Cardiac septum (tissue), 1 donor: ENCODE data around the gene MAP3K12. TPM values are rescaled to one million over a fixed set of nuclear protein-coding genes. Genes with fewer than 3 reads are reported as not detected.

ENCODE experiments used
- DNase-seq: peaks from one replicate; pipeline ENCODE4 v3.0.0-alpha.2; 2020; ENCODE audit warnings: low spot score
- intact Hi-C: fragments of 100-400 bp; cut with DNase I; formaldehyde crosslinking; loops from one replicate; pipeline ENCODE4 v1.14.0; 2022
- total RNA-seq: library from RNA; stranded (reverse); fragmentation: NEBNext Ultra II Directional; extraction: Animal tissue kit (Norgen Biotek cat#: 25700); gene quantifications from one replicate; pipeline ENCODE4 v1.2.1, GENCODE V29; 2021
- donor health status: DM: no; HTN: no; CAD: no.

Gene MAP3K12
- total RNA-seq, 1 donor from 2014 or later: 7.0 TPM

DNA sequence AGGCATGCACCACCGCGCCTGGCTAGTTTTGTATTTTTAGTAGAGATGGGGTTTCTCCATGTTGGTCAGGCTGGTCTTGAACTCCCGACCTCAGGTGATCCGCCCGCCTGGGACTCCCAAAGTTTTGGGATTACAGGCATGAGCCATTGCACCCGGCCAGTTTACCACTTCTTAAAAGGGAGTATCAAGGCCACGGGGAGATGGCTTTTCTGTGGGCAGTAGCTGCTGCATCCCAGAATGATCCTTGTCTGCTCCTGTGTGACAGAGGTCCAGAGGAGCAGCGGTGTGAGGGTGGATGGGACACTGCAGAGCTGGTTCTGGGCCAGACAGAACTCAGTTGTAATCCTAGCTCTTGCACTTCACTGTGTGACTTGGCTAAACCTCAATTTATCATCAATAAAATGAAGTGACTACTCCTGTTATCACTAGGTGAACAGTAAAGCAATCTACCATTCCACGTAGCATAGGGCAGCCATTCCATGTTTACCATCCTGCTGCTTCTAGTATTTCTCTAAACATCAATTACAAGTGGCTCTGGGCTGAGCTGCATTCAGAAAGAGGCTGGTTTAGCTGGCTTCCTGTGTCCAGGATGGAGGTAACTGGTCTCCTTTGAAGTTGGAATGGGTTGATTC is 11.0 kb upstream of the MAP3K12 start:
- no peak for DNase-seq
- intact Hi-C loops: no loop called here

- peak; percentile 93 for DNase-seq
- intact Hi-C loops: loop anchor here (2.0 kb wide), 1 partner anchor 156 kb away; no protein-coding TSS in a partner anchor
Measured at GRCh38 chr12:53508534-53509170, 9.4 kb upstream of the MAP3K12 start.

DNA sequence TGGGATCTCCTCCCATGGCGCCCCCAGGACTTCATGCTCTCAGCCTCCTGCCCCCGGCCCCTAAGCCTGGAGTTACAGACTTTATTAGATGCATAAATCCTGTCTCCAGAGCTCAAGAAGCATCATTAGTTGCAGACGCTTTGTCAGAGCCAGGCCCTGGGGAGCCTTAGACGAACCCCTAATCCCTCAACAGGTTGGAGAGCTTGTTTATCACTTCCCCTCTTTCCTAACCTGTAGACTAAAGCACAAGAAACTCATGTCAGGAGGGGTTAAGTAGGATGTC is 8.3 kb upstream of the MAP3K12 start:
- no peak for DNase-seq
- intact Hi-C loops: no loop called here

DNA sequence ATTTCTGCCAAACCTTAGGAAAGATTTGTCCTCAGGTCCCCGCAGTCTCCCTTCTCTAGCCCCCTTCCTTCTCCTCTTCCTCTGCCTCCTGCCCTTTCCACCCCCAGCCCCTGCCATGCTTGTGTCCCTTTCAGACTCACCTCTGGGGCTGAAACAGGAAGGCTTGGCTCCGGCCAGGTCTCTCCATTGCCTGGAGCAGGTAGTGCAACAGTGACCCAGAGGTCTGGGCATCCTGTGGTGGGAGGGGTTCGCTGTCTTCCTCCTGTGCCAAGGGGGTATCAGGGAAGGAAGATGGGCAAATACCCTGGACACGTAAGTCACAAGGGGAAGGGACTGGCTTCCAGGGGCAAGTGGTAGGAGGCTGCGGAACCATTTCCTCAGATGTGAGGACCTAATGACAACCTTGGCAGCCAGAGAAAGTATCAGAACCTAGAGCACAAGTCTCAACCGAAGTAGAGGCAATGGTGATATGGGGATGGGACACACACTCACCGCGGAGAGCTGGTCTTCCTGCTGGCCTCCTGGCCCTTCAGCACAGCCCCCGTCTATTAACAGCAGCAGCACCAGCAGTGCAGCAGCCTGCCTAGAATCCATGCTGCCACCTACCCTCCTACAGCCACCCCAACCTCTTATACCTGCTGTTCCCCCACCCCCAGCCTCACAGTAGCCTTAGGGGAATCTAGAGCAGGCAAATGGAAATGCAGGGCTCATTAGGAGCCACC is 7.8 kb upstream of the MAP3K12 start, which contains the start of gene NPFF:
Gene NPFF, minus strand, starts transcription at position 604 of the 722 bp plus-strand sequence. Its CDS starts 10 bp downstream, at position 594.
- no peak for DNase-seq
- intact Hi-C loops: no loop called here

DNA sequence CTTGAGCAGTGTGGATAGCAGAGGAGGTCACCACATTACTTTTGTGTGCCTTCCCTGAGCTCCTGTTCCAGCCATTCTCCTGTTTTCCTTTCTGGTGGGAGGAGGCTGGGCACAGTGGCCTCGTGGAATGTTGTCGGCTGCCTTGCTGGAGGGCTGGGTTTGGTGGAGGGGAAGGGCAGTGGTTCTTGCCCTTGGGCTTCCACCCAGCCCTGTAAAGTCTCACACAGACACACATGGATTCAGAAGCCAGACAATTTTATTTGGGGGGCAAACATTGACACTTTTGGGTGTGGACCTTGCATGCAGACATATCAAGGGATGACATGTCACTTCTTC is 7.2 kb upstream of the MAP3K12 start:
- intact Hi-C loops: no loop called here
- DNase-seq: no peak

GRCh38 chr12:53505555-53506449 is 6.5 kb upstream of the MAP3K12 start:
- DNase-seq: no peak
- intact Hi-C loops: no loop called here

DNA sequence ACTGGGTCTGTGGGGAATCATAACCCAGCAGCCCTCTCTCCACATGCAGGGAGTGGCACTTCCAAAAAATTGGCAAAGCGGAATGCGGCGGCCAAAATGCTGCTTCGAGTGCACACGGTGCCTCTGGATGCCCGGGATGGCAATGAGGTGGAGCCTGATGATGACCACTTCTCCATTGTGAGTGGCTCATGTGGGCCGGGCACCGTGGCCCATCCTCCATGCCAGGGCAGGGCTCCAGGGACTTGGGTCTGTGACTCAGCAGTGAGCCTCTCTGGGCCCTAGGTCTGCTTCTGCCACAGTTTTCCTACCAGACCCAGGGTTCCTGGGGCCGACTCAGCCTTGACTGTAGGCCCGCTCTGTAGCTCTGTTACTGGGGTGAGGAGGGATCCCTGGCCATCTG is 5.8 kb upstream of the MAP3K12 start:
- intact Hi-C loops: no loop called here
- DNase-seq: no peak

- DNase-seq: no peak
- intact Hi-C loops: no loop called here
Measured at GRCh38 chr12:53504004-53504920, 5.0 kb upstream of the MAP3K12 start.

DNA sequence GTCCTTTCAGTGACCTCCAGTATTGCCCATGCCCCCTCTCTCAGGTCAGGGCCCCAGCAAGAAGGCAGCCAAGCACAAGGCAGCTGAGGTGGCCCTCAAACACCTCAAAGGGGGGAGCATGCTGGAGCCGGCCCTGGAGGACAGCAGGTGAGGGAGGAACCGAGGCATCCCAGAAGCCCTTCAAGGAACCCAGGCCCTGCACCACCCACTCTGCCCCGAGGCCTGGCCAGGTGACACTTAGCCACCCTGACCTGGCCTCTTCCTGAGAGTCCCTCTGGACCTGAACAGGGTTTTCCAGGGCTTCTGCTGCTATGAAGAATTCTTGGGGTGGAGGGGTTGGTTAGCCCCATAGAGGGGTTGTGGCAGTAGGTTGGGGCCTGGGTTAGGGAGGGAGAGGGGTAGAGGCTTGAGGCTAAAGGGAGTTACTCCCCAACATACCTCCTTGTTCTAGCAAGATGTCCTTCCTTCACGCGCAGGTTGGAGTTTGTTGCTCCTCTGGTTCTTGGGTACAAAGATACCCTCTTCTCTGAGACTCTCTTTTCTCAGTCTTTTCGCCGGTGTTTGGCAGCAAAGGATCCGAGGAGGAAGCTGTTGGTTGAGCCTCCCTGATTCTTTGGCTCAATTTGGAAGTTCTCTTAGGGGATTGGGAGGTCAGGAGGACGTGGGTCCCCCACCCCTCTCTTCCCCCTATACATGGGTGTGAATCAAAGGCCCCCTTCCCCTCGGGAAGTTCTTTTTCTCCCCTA is 3.9 kb upstream of the MAP3K12 start:
- intact Hi-C loops: no loop called here
- DNase-seq: no peak

DNA sequence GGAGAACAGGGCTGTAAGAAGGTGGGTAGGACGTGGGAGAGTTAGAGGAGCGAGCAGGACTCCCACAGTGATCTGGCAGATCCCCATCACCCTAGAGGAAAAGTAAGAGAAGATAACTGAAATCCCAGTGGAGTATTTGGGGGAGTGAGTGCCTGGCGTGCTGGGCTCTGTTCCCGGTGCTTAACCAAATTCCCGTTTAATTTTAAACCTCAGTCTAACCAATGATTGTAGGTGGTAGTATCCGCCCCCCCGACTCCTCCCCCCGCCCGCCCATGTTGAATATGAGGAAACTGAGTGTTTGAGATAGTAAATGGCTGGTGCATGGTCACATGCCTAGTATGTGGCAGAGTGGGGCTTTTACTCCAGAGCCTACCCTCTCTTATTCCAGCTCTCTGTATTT is 3.1 kb upstream of the MAP3K12 start:
- DNase-seq: no peak
- intact Hi-C loops: no loop called here

DNA sequence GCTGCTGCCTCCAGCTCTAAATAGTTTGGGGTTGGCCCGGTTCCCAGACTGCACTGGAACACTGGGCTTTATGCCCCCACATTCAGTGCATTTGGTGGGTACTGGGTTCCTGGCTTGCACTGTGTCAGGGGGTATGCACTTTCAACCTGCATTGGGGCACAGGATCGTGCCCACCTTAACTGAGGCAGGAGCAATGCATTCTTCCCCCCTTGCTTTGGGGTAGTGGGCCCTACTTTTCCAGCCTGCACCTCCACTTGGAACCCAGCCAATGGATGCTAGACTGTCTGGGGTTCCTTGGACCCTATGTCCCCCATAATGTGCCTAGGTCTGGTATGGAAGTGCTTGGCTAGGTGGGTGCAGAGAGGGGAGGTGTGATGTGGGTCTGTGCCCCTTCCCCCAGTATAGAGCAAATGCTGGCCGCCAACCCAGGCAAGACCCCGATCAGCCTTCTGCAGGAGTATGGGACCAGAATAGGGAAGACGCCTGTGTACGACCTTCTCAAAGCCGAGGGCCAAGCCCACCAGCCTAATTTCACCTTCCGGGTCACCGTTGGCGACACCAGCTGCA is 2.4 kb upstream of the MAP3K12 start:
- DNase-seq: no peak
- intact Hi-C loops: loop anchor here (1.0 kb wide), 1 partner anchor 49 kb away; the partner anchor contains the start of gene PCBP2

DNA sequence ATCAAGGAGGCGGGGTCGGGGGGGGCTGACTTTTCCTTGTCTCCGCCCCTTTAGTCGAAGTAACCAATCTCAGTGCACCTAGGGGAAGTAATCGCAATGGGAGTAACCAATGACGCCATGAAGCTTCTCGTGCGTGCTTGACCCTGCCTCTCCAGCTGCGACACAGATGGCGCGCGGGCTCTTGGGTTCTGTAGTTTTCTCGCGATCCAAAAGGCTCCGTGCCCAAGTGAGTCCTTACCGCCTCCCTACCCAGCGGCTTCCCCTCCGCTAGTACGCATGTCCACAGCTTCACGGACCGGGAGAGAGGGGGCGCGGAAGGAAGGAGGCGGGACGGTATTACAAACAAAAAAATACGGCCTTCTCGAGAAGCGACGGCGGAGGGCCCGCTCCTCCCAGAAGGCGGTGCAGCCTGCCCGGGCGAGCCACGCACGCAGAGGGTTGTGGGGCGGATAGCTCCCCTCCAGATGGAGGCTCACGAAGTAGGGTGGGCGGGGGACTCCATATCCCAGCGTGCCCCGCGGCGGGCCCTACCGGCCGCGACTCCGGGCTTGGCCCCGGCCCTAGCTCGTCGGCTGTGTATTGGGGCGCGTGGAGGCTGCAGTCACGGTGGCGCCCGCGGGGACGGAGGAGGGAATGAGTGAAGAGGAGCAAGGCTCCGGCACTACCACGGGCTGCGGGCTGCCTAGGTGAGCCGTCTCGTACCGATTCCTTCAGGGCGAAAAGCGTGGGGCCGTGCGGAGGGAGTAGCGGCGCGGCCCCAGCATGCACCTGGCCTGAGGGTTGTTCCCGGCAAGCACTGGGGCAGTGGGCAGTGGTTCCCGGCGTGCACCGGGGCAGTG is 1.7 kb upstream of the MAP3K12 start, which contains the start of gene TARBP2:
Gene TARBP2, plus strand, starts transcription at position 508 of the 839 bp plus-strand sequence. Its CDS starts 126 bp downstream, at position 634.
- intact Hi-C loops: loop anchor here (1.0 kb wide), 1 partner anchor 49 kb away; the partner anchor contains the start of gene PCBP2
- peak; percentile 99 for DNase-seq

DNA sequence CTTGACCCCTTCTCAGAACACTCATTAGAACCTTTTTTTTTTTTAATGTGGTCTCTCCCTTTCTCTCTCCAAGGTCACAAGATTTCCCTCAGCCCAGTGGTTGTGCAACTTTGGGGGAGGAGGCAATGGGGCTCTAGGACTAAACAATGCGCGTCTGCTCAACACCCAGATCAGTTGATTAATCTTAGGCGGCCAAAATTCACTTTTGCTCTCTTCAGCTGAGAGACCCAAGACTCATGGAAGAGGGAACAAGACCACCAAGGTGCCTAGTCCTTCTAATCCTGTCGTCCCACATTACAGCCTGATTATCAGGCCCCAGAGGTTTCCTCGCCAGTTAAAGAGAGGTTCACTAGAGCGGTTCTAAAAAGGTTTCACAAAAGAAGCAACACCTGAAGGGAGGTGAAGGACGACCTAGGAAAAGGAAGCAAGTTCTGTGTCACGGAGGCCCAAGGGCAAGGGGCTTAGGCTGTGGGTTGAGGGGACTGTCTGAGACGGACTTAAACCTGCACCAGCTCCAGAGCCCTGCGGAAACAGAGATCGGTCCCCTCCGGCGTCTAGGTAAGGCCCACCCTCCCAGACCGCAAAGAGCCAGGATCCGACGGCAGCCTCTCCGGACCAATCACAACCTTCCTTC is 1.0 kb upstream of the MAP3K12 start:
- intact Hi-C loops: no loop called here

DNA sequence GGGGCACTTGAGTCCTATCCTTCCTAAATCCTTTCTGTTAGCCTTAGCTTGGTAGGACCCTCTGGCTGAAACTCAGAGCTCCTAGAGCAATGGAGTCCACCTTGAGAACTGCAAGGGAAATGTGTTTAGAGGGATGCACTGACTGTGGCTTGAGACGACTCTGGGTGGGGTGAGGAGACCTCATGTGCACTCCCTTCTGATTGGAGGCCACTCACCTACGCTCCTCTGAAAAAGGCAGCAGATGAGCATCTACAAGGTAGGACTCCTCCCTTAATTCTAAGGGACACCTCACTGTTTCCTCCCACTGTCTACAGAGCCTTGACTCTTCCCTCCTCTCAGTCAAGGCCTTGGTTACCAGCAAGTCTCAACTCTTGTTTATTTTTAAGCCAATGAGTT is 1.0 kb downstream of the MAP3K12 start:
- DNase-seq: no peak
- intact Hi-C loops: no loop called here

More for the DNA sequence above, 1.0 kb upstream of the MAP3K12 start:
- no peak for DNase-seq

DNA sequence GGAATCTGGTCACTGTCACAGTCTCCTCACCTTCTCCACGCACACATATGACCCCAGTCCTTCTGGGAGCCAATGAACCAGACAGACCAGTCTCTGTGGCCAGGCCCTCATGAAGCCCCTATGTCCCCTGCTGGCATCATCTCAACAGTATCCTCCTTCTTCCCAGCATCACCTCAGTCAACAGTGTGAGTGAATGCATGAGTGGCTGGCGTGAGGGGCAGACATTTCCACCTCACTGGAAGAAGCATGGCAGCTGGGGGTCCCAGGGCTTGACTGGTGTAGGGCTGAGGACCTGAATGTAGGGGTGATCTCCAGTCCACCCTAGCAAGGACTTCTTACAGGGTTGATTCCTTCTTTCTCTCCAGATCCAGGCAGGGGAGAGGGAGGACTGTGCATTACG is 1.8 kb downstream of the MAP3K12 start:
- no peak for DNase-seq
- intact Hi-C loops: no loop called here

- intact Hi-C loops: no loop called here
Measured at GRCh38 chr12:53496752-53497032, 2.6 kb downstream of the MAP3K12 start.

More at GRCh38 chr12:53496752-53497032, 2.6 kb downstream of the MAP3K12 start:
- DNase-seq: no peak
